Kidney epithelial cell (primary cell): ENCODE measurements around the gene SCYL1. TPM values are rescaled to one million over a fixed set of nuclear protein-coding genes. Genes with fewer than 3 reads are reported as not detected.

Experiments used
- DNase-seq: peaks from one replicate; pipeline ENCODE4 v3.0.0-alpha.2; 2010; ENCODE audit warnings: low read depth
- H3K27me3 ChIP-seq: 2 replicates; pipeline ENCODE4 v1.6.0; 2011; ENCODE audit warnings: low read length; ENCODE audit not compliant: control insufficient read depth, insufficient read depth
- H3K36me3 ChIP-seq: 2 replicates; pipeline ENCODE4 v1.5.1; 2011; ENCODE audit warnings: low read length; ENCODE audit not compliant: control insufficient read depth, insufficient read depth
- H3K4me3 ChIP-seq: 2 replicates; pipeline ENCODE4 v1.5.1; 2011; ENCODE audit warnings: low read depth, mild to moderate bottlenecking, control low read depth, low read length
- CTCF ChIP-seq: IDR thresholded peaks from 2 replicates; pipeline ENCODE4 v1.5.1; 2011; ENCODE audit warnings: mild to moderate bottlenecking, moderate library complexity, low read length, control low read depth, inconsistent platforms; ENCODE audit not compliant: insufficient read depth, poor library complexity, severe bottlenecking
- total RNA-seq: library from RNA; depleted of rRNA; stranded (reverse); fragments of >200 nt; gene quantifications from 2 replicates; pipeline ENCODE4 v1.2.3, GENCODE V29; 2015

The SCYL1 gene
- 116 and 121 TPM in 2 replicates for total RNA-seq

- peak within 1 kb of the TSS; percentile 96 for H3K4me3 ChIP-seq
- peaks cover 5% of the 10 kb centered on the region for H3K36me3 ChIP-seq
- no peak for DNase-seq
- no peak for TF ChIP-seq CTCF
- no peaks in the 10 kb centered on the region for H3K27me3 ChIP-seq
Measured at GRCh38 chr11:65524741-65525545, at the start of gene SCYL1. SCYL1 (plus strand) TSS chr11:65525083; CDS start chr11:65525154, 71 bp downstream.

DNA sequence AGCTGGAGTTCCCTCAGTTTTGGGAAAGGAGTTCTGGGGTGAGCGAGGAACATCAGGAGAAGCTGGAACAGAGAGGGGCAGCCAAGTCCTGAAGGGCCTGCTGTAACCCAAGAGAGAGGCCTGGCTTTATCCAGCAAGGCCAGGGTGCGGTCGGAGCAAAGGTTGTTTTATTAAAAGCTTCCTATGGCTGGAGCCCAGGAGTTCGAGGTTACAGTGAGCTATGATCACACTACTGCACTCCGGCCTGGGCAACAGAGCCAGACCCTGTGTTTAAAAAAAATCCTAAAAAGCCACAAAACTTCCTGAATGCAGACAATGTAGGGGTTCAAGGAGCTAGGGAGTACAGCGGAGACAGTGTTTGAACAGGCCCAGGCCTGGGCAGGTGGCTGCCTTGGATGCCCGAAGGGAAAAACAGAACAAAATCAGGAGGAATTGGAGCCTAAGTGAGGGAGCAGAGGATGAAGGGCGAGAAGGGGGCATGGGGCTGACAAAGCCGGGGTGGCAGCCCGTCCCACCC, 48.2 kb upstream of the SCYL1 start:
- DNase-seq, result no peak

GRCh38 chr11:65477149-65477965, 47.5 kb upstream of the SCYL1 start:
- DNase-seq, result no peak
- Histone ChIP-seq H3K36me3 (no peaks in the 10 kb centered on the region), H3K27me3 (no peaks in the 10 kb centered on the region), H3K4me3 (peak overlapping the region; percentile 93)
- TF ChIP-seq CTCF, result no peak

More for the DNA sequence above, 48.2 kb upstream of the SCYL1 start:
- no peaks in the 10 kb centered on the region for H3K36me3 ChIP-seq
- no peak for TF ChIP-seq CTCF
- H3K4me3 ChIP-seq, result peak overlapping the region; percentile 93
- H3K27me3 ChIP-seq, result no peaks in the 10 kb centered on the region

DNA sequence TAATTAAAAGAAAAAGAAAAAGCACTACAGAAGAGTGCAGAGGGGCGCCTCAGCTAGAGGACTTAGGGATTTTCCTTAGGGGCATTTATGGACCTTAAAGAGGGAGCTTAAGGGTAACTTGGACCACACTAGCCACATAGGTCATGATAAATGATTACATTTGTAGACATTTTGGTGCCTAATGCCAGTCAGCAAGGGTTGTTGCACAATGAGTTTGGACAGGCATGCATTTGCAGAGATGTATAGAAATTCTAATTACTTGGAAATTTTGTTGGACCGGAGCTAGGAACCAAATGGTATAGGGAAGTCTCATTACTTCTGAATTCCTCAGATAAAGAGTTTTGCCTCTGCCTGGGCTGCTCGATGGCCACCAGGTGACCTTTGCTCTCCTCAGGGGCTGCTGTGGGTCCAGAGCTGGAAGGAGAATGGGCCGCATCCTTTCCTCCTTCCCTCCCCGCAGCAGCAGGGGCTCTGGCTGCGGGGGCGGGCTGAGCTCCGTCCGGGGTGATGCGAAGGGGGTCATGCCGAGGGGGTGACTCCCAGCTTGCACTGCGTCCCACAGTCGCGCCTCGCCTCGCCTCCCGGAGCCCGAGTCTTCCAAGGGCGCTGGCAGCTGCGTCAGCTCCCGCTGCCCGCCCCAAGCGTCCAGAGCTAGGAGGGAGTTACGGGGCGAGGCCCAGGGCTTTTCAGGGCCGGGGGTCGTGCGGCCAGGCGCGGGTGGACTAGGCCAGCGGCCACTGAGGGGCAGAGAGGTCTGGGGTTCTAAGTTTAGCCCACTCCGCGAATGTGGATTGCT, 46.3 kb upstream of the SCYL1 start:
- Histone ChIP-seq H3K36me3 (no peaks in the 10 kb centered on the region), H3K4me3 (peak overlapping the region; percentile 20), H3K27me3 (no peaks in the 10 kb centered on the region)
- TF ChIP-seq CTCF, result no peak
- DNase-seq, result no peak
